ENCODE data around the gene LRRC75B. TPM values are rescaled to one million over a fixed set of nuclear protein-coding genes. Genes with fewer than 3 reads are reported as not detected.
"Not testable (repeated sequence)": the region's sequence is repeated elsewhere in the genome, so short reads cannot be mapped to it uniquely, and the experiment has no call there.

The LRRC75B gene
- total RNA-seq, 1 experiment from 2014 or later, result 4.1 TPM

DNA sequence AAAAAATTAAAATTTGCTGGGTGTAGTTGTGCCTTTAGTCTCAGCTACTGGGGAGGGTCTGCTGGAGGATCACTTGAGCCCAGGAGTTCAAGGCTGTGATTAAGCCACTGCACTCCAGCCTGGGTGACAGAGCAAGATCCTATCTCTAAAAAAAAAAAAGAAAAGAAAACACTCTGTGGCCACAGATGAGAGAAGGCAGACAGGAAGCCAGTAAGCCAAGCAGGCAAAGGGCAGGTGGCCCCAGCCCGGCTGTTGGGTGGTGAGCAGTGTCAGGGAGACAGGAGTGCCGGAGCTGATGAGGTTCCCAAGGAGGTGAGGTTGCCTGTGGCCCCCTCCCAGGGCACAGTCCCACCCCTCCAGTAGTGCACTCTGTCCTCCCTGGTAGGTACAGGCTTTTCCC, 29.7 kb upstream of the LRRC75B start:
- POLR2A ChIA-PET; DNase-seq (ENCODE audit: low read depth, low spot score); H3K27ac ChIP-seq (ENCODE audit: low read length); intact Hi-C loops (cut with micrococcal nuclease; ENCODE audit: unreplicated experiment); in situ Hi-C loops (cut with HindIII; ENCODE audit: low pct_unique_long_range_greater_than_20kb, low sequenced_read_pairs); H3K27me3 ChIP-seq (ENCODE audit: control insufficient read depth, insufficient read depth, low read length); H3K36me3 ChIP-seq (ENCODE audit: control insufficient read depth, insufficient read depth, low read length); BruUV-seq (replicated peaks); ATAC-seq; H3K4me3 ChIP-seq (ENCODE audit: low read depth in 2 of 2, low read length in 2 of 2); CTCF ChIA-PET; H3K4me1 ChIP-seq (ENCODE audit: control insufficient read depth, insufficient read depth, low read length); H3K9me3 ChIP-seq (ENCODE audit: control insufficient read depth, insufficient read depth, low read depth, low read length): not testable (repeated sequence)

DNA sequence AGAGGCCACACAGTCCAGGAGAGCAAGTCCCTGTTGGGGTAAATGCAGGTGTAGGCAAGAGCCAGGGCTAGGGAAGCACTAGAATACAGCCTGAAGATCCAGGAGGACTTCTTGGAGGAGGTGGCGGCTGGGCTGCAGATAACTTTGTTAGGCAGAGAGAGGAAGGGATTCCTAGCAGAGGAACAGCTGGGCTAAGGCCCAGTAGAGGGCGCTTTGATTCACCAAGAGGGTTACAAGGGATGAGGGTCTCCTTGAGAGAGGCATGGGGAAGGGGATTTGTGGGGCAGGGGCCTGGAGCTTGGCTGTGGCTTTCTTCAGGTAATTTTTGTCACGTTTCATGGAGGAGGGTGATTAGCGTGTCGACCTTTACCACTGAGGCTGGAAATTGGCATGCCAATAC, 28.4 kb upstream of the LRRC75B start:
- in situ Hi-C loops (cut with HindIII; ENCODE audit: low pct_unique_long_range_greater_than_20kb, low sequenced_read_pairs); H3K9me3 ChIP-seq (ENCODE audit: control insufficient read depth, insufficient read depth, low read depth, low read length); H3K27me3 ChIP-seq (ENCODE audit: control insufficient read depth, insufficient read depth, low read length); CTCF ChIA-PET; ATAC-seq; H3K4me3 ChIP-seq (ENCODE audit: low read depth in 2 of 2, low read length in 2 of 2); BruUV-seq (replicated peaks); H3K27ac ChIP-seq (ENCODE audit: low read length); H3K36me3 ChIP-seq (ENCODE audit: control insufficient read depth, insufficient read depth, low read length); intact Hi-C loops (cut with micrococcal nuclease; ENCODE audit: unreplicated experiment); H3K4me1 ChIP-seq (ENCODE audit: control insufficient read depth, insufficient read depth, low read length); DNase-seq (ENCODE audit: low read depth, low spot score); POLR2A ChIA-PET: not testable (repeated sequence)

DNA sequence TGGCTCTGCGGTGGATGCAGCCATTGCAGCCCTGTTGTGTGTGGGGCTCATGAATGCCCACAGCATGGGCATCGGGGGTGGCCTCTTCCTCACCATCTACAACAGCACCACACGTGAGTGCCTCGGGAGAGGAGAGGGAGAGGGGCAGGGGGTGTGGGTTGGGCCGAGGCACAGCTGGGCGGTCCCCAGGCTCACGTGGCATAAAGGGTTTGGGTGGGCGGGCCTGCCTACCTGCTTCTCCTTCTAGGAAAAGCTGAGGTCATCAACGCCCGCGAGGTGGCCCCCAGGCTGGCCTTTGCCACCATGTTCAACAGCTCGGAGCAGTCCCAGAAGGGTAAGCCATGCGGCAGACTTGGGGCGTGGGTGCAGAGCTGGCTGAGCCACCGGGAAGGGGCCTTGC, 21.9 kb upstream of the LRRC75B start:
- H3K27ac ChIP-seq (ENCODE audit: low read length); H3K4me1 ChIP-seq (ENCODE audit: control insufficient read depth, insufficient read depth, low read length); H3K9me3 ChIP-seq (ENCODE audit: control insufficient read depth, insufficient read depth, low read depth, low read length); H3K27me3 ChIP-seq (ENCODE audit: control insufficient read depth, insufficient read depth, low read length); H3K36me3 ChIP-seq (ENCODE audit: control insufficient read depth, insufficient read depth, low read length); ATAC-seq; DNase-seq (ENCODE audit: low read depth, low spot score); CTCF ChIA-PET; H3K4me3 ChIP-seq (ENCODE audit: low read depth in 2 of 2, low read length in 2 of 2); BruUV-seq (replicated peaks); in situ Hi-C loops (cut with HindIII; ENCODE audit: low pct_unique_long_range_greater_than_20kb, low sequenced_read_pairs); intact Hi-C loops (cut with micrococcal nuclease; ENCODE audit: unreplicated experiment): not testable (repeated sequence)
- POLR2A ChIA-PET, result interaction anchor here (0.6 kb wide), 1 partner anchor 219 kb away, joined by 5 read pairs; no protein-coding TSS in a partner anchor

DNA sequence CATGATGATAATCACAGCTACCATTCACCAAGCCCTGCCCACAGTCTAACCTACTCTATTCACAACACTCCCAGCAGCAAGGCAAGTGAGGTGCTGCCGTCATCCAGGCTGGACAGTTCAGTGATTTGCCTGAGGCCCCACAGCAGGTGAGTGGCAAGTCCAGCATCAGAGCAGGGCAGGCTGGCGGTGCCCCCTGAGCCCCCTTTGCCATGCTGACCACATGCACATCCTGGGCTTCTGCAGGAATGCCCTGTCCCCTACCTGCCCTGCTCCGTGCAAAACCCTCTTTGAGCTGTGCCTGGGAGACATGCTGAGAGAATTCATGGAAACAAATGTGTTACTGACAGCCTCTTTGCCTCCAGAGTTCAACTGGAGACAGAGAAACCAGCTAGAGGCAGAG, 17.0 kb upstream of the LRRC75B start:
- H3K36me3 ChIP-seq (ENCODE audit: control insufficient read depth, insufficient read depth, low read length); H3K4me1 ChIP-seq (ENCODE audit: control insufficient read depth, insufficient read depth, low read length); H3K27ac ChIP-seq (ENCODE audit: low read length); POLR2A ChIA-PET; ATAC-seq; H3K27me3 ChIP-seq (ENCODE audit: control insufficient read depth, insufficient read depth, low read length); intact Hi-C loops (cut with micrococcal nuclease; ENCODE audit: unreplicated experiment); H3K4me3 ChIP-seq (ENCODE audit: low read depth in 2 of 2, low read length in 2 of 2); CTCF ChIA-PET; DNase-seq (ENCODE audit: low read depth, low spot score); BruUV-seq (replicated peaks); H3K9me3 ChIP-seq (ENCODE audit: control insufficient read depth, insufficient read depth, low read depth, low read length); in situ Hi-C loops (cut with HindIII; ENCODE audit: low pct_unique_long_range_greater_than_20kb, low sequenced_read_pairs): not testable (repeated sequence)

DNA sequence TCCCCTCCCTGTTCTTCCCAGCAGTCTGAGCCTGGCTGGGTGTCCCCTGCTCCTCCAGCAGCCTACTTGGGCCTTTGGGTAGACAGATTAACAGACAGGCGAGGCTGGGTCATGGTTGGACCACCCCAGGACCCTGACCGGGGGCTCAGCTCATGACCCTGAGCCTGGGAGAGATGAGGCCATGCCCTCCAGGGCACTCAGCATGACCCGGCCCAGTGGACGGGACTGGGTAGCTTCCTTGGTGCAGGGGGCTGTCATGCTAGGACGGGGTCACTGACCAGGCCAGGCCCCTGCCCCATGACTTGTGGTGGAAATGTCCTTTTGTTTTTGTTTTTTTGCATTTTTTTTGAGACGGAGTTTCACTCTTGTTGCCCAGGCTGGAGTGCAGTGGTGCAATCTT, 15.5 kb upstream of the LRRC75B start:
- in situ Hi-C loops (cut with HindIII; ENCODE audit: low pct_unique_long_range_greater_than_20kb, low sequenced_read_pairs); H3K4me1 ChIP-seq (ENCODE audit: control insufficient read depth, insufficient read depth, low read length); H3K36me3 ChIP-seq (ENCODE audit: control insufficient read depth, insufficient read depth, low read length); ATAC-seq; intact Hi-C loops (cut with micrococcal nuclease; ENCODE audit: unreplicated experiment); BruUV-seq (replicated peaks); DNase-seq (ENCODE audit: low read depth, low spot score); H3K27ac ChIP-seq (ENCODE audit: low read length); H3K27me3 ChIP-seq (ENCODE audit: control insufficient read depth, insufficient read depth, low read length); H3K9me3 ChIP-seq (ENCODE audit: control insufficient read depth, insufficient read depth, low read depth, low read length); H3K4me3 ChIP-seq (ENCODE audit: low read depth in 2 of 2, low read length in 2 of 2); CTCF ChIA-PET: not testable (repeated sequence)
- POLR2A ChIA-PET, result interaction anchor here (0.6 kb wide), 1 partner anchor 10 kb away, joined by 3 read pairs; no protein-coding TSS in a partner anchor

DNA sequence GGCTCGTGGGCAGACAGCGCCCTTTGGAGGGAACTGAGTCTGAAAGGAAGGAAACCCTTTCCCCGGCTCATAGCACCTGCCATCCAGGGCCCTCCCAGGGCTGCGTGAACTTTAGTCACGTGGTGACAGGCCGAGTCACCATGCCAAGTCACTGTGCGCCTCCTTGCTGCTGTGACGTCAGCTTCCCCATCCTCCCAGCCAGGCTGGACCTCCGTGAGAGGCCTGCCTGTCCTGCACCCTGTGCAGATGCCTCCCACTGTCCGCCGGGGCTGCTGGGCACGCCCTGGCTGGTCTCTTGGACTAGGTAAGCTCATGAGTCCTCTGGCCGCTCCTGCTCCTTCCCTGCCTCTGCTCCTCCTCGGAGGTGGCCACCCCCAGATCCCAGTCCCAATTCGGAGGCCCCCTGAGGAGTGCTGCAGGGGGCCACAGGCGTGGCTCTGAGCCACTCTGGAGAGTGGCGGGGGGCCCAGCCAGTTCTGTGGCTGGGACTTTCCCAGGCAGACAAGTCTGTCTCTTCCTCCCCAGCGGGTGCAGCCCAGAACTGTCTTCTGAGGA, 14.6 kb upstream of the LRRC75B start:
- H3K36me3 ChIP-seq (ENCODE audit: control insufficient read depth, insufficient read depth, low read length); intact Hi-C loops (cut with micrococcal nuclease; ENCODE audit: unreplicated experiment); DNase-seq (ENCODE audit: low read depth, low spot score); H3K4me1 ChIP-seq (ENCODE audit: control insufficient read depth, insufficient read depth, low read length); in situ Hi-C loops (cut with HindIII; ENCODE audit: low pct_unique_long_range_greater_than_20kb, low sequenced_read_pairs); H3K4me3 ChIP-seq (ENCODE audit: low read depth in 2 of 2, low read length in 2 of 2); H3K9me3 ChIP-seq (ENCODE audit: control insufficient read depth, insufficient read depth, low read depth, low read length); CTCF ChIA-PET; BruUV-seq (replicated peaks); POLR2A ChIA-PET; H3K27ac ChIP-seq (ENCODE audit: low read length); H3K27me3 ChIP-seq (ENCODE audit: control insufficient read depth, insufficient read depth, low read length): not testable (repeated sequence)
- peak; percentile 44 for ATAC-seq

DNA sequence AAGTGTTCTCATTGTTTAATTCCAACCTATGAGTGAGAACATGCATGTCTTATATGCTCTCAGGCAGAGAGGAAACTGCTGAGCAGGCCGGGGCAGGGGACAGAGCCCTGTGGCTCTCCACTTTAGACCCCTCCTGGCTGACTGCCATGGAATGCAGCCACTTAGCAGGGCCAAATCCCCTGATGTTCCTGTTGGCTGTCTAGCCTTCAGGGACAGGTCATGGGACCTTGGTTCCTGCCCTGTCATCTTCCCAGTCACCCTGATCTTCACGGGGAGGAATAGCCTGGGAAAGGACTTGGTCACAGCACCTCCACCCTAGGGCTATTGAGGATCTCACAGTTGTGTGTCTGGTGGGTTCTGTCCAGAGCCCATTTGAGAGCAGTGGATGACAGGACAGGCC, 13.5 kb upstream of the LRRC75B start:
- DNase-seq (ENCODE audit: low read depth, low spot score); H3K4me3 ChIP-seq (ENCODE audit: low read depth in 2 of 2, low read length in 2 of 2); POLR2A ChIA-PET; in situ Hi-C loops (cut with HindIII; ENCODE audit: low pct_unique_long_range_greater_than_20kb, low sequenced_read_pairs); CTCF ChIA-PET; H3K4me1 ChIP-seq (ENCODE audit: control insufficient read depth, insufficient read depth, low read length); H3K9me3 ChIP-seq (ENCODE audit: control insufficient read depth, insufficient read depth, low read depth, low read length); BruUV-seq (replicated peaks); intact Hi-C loops (cut with micrococcal nuclease; ENCODE audit: unreplicated experiment); ATAC-seq; H3K27me3 ChIP-seq (ENCODE audit: control insufficient read depth, insufficient read depth, low read length); H3K27ac ChIP-seq (ENCODE audit: low read length); H3K36me3 ChIP-seq (ENCODE audit: control insufficient read depth, insufficient read depth, low read length): not testable (repeated sequence)

Data from Panc1 (cell line).